Gastrocnemius medialis (tissue), 4 donors: Measurements from ENCODE around the gene FSIP1. TPM values are rescaled to one million over a fixed set of nuclear protein-coding genes. Genes with fewer than 3 reads are reported as not detected.

Source experiments
- ATAC-seq, 2 donors: fragments of 150-250 bp; one replicate each; pipeline ENCODE4 v1.9.1; 2016
- DNase-seq, 2 donors: peaks; one replicate each; pipeline ENCODE4 v3.0.0-alpha.2; 2019
- H3K27ac ChIP-seq, 4 donors: fragments of 200-600 bp; sonication (generic); 1 replicate in 1 of 4; 2 replicates in 3 of 4; pipeline ENCODE4 v1.5.1; 2016 to 2018; ENCODE audit warnings: mild to moderate bottlenecking in 2 of 4, moderate library complexity in 1 of 4
- H3K27me3 ChIP-seq, 3 donors: fragments of 200-600 bp; sonication (generic) in 2 of 3; 1 replicate in 1 of 3; 2 replicates in 2 of 3; pipeline versions ENCODE4 v1.5.1 to v1.6.0; 2016 to 2019; ENCODE audit warnings: mild to moderate bottlenecking in 1 of 3, moderate library complexity in 1 of 3
- H3K36me3 ChIP-seq, 2 donors: fragments of 200-600 bp; sonication (generic) in 1 of 2; one replicate each; pipeline ENCODE4 v1.5.1; 2017 to 2018
- H3K4me1 ChIP-seq, 2 donors: fragments of 200-600 bp; sonication (generic) in 1 of 2; one replicate each; pipeline ENCODE4 v1.5.1; 2016 to 2017; ENCODE audit warnings: mild to moderate bottlenecking in 2 of 2
- H3K4me3 ChIP-seq, 4 donors: fragments of 200-600 bp; sonication (generic) in 3 of 4; 1 replicate in 1 of 4; 2 replicates in 3 of 4; pipeline ENCODE4 v1.5.1; 2016 to 2019; ENCODE audit warnings: mild to moderate bottlenecking in 2 of 4
- H3K9me3 ChIP-seq, 3 donors: fragments of 200-600 bp; sonication (generic) in 2 of 3; 1 replicate in 1 of 3; 2 replicates in 2 of 3; pipeline ENCODE4 v1.5.1; 2016 to 2019
- POLR2A ChIP-seq, 2 donors: fragments of 450-650 bp; IDR thresholded peaks; one replicate each; pipeline ENCODE4 v1.6.1; 2017; ENCODE audit warnings: antibody characterized with exemption in 2 of 2, mild to moderate bottlenecking in 2 of 2, moderate library complexity in 2 of 2
- in situ Hi-C, 4 donors: fragments of 200-750 bp; cut with MboI; loops; one replicate each; pipeline versions ENCODE4 v1.15.0 to v1.8.0; 2017; ENCODE audit warnings: low sequenced_read_pairs in 4 of 4
- intact Hi-C: fragments of 100-400 bp; cut with DNase I; formaldehyde crosslinking; loops from one replicate; pipeline ENCODE4 v1.15.1; 2023; ENCODE audit warnings: low total_unique reads
- total RNA-seq, 4 donors: library from RNA; depleted of rRNA; stranded (reverse); fragments of >200 nt; gene quantifications; one replicate each; pipeline versions ENCODE4 v1.1.0 to v1.2.3, GENCODE V29; 2016
- TF ChIP-seq, protein P1 (sequence below), 5 experiments: fragments of 450-650 bp in 3 of 5; fragments of 200-600 bp in 2 of 5; sonication (generic) in 2 of 5; IDR thresholded peaks in 4 of 5; conservative IDR thresholded peaks in 1 of 5; 1 replicate in 4 of 5; 2 replicates in 1 of 5; pipeline ENCODE4 v1.5.1; 2016 to 2019; ENCODE audit warnings: antibody characterized with exemption in 5 of 5, mild to moderate bottlenecking in 3 of 5, moderate library complexity in 3 of 5

FSIP1 gene
- total RNA-seq, 4 donors from 2014 or later, result 0.11 to 23.9 (median 1.0) TPM; not detected in 1

DNA sequence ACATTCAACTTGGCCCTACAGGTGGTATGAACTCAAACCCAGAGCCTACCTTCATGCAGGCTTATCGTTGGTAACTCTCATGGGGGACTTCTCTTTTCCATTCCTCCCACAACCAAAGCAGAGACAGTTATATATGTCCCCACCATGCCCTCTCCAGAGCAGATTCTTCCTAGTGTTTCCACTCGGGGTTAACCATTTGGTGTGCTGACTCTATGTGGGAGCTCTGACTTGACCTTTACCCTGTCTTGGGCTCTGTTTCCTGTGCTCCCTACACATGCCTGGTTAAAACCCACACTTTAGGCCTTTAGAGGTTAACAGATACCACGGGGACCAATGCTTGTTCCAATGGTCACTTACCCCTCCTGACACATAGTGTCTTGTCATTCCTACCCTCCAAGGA, 80.7 kb downstream of the FSIP1 start:
- DNase-seq, result no peak
- in situ Hi-C loops, result no loop called here

DNA sequence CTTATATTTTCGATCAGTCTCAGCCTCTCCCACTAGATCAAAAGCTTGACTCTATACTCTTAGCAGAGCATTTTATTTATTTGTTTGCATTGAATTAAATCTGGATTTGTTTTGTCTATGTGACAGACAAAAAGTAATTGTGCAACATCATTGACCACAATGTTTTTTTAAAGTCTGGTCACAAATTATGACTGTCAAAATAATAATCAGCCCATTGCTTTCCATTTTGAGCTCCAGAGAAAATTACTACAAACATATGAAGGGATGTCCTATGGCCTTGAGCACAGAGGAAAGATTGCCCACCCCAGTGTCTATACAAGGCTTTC, 82.3 kb downstream of the FSIP1 start:
- DNase-seq (no peak), ATAC-seq (no peak)
- Histone ChIP-seq H3K27ac (no peak overlapping the region), H3K4me3 (no peak overlapping the region), H3K4me1 (no peaks in the 10 kb centered on the region), H3K9me3 (no peaks in the 10 kb centered on the region), H3K36me3 (no peaks in the 10 kb centered on the region), H3K27me3 (no peaks in the 10 kb centered on the region)
- no peak for TF ChIP-seq POLR2A (IDR thresholded peaks at IDR 0.05)
- in situ Hi-C loops, result no loop called here
- intact Hi-C loops, result no loop called here

More for the DNA sequence above, 80.7 kb downstream of the FSIP1 start:
- intact Hi-C loops, result no loop called here
- no peak for TF ChIP-seq POLR2A (IDR thresholded peaks at IDR 0.05)
- TF ChIP-seq, protein P1, sequence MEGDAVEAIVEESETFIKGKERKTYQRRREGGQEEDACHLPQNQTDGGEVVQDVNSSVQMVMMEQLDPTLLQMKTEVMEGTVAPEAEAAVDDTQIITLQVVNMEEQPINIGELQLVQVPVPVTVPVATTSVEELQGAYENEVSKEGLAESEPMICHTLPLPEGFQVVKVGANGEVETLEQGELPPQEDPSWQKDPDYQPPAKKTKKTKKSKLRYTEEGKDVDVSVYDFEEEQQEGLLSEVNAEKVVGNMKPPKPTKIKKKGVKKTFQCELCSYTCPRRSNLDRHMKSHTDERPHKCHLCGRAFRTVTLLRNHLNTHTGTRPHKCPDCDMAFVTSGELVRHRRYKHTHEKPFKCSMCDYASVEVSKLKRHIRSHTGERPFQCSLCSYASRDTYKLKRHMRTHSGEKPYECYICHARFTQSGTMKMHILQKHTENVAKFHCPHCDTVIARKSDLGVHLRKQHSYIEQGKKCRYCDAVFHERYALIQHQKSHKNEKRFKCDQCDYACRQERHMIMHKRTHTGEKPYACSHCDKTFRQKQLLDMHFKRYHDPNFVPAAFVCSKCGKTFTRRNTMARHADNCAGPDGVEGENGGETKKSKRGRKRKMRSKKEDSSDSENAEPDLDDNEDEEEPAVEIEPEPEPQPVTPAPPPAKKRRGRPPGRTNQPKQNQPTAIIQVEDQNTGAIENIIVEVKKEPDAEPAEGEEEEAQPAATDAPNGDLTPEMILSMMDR (IDR thresholded peaks at IDR 0.05 in 4 of 5, conservative IDR thresholded peaks at IDR 0.05 in 1 of 5), result no peak
- Histone ChIP-seq H3K9me3 (no peaks in the 10 kb centered on the region), H3K4me1 (no peaks in the 10 kb centered on the region), H3K27me3 (no peaks in the 10 kb centered on the region), H3K4me3 (no peak overlapping the region), H3K36me3 (no peaks in the 10 kb centered on the region), H3K27ac (no peak overlapping the region)
- ATAC-seq, result no peak

DNA sequence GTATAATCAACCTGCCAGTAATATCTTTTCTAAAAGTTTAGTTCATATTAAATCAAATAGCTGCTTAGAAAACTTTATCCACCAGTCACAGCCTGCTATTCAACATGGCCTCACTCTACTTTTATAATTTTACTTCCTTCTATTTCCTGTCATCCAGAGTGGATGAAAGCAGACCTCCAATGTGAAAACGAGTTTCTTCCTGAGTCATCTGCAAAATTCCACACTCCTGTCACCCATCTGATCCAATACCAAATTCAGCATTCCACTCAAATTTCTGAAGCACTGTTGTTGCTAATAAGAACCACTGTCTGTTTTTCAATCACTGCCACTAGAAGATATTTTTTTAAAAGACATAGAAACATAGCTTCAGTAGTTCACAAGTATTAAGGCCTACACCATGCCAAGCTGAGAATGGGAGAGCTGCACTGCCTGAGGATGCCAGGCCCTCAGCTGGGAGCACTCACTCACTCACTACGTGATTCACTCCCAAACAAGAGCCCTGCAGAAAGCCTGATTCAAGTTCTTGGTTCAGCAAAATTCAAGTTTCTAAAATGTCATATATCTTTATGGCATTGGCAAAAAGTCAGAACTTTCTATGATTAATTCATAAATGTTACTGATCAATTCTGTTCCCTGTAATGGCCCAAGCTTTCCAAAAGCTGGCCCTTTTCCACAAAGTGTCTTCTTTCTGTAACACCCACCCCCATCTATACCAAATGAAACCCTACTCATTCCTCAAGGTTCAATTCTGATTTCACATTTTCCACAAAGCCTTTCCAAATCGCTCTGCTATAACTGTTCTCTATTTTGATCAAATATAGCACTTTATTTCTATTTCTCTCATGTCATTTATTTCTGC, 82.9 kb downstream of the FSIP1 start:
- no peaks in the 10 kb centered on the region for H3K9me3 ChIP-seq
- intact Hi-C loops, result no loop called here
- no peaks in the 10 kb centered on the region for H3K4me1 ChIP-seq
- TF ChIP-seq POLR2A (IDR thresholded peaks at IDR 0.05), result no peak
- TF ChIP-seq, protein P1 (IDR thresholded peaks at IDR 0.05 in 4 of 5, conservative IDR thresholded peaks at IDR 0.05 in 1 of 5), result no peak
- in situ Hi-C loops, result no loop called here
- no peaks in the 10 kb centered on the region for H3K36me3 ChIP-seq
- ATAC-seq (no peak), DNase-seq (no peak)
- H3K27ac ChIP-seq, result no peak overlapping the region
- no peaks in the 10 kb centered on the region for H3K27me3 ChIP-seq
- H3K4me3 ChIP-seq, result no peak overlapping the region

DNA sequence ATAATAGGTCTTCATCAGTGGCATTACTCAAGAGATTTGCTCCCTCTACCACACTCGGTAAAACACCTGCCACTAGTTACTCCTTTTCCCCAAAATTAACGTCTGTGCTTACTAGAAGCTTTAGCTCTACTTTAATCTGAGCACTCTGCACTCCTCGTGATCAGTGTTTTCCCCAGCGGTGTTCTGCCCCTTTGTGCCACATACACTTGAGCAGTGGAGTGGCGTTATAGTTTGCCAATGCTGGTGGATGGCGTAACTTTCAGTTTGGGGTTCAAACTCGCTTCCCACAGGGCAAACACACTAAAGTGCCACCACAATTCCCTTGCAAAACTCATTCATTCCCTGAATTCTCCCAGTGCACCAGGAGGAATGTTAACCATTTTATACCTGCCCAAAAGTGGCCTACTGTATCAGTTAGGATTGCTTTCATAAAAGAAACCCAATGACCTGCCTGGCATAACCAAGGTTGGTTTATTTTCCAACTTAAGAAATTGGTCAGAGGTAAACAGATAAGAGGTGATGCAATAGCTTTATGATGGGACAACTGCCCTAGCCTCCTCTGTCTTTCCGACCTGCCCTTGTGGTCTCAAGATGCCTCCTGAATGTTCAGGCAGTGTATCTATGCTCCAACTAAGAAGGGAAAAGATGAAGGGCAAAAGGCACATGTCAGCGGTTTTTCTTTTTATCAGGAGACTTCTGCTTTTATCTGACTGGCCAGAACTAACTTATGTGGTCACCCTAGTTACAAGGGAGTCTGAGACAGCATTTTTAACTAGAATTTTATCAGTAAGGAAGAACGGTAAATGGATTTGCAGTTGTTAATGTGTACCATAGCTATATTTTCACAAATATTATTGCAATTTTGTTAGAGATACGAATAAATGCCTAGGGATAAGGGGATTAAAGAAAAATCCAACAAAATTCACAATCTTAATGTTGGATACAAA, 83.9 kb downstream of the FSIP1 start:
- no peaks in the 10 kb centered on the region for H3K27me3 ChIP-seq
- H3K36me3 ChIP-seq, result no peaks in the 10 kb centered on the region
- ATAC-seq, result no peak
- no peaks in the 10 kb centered on the region for H3K9me3 ChIP-seq
- no peak overlapping the region for H3K4me3 ChIP-seq
- DNase-seq, result no peak
- H3K27ac ChIP-seq, result no peak overlapping the region
- TF ChIP-seq POLR2A (IDR thresholded peaks at IDR 0.05), result no peak
- TF ChIP-seq, protein P1 (IDR thresholded peaks at IDR 0.05 in 4 of 5, conservative IDR thresholded peaks at IDR 0.05 in 1 of 5), result no peak
- no peaks in the 10 kb centered on the region for H3K4me1 ChIP-seq
- in situ Hi-C loops, result no loop called here
- intact Hi-C loops, result no loop called here

DNA sequence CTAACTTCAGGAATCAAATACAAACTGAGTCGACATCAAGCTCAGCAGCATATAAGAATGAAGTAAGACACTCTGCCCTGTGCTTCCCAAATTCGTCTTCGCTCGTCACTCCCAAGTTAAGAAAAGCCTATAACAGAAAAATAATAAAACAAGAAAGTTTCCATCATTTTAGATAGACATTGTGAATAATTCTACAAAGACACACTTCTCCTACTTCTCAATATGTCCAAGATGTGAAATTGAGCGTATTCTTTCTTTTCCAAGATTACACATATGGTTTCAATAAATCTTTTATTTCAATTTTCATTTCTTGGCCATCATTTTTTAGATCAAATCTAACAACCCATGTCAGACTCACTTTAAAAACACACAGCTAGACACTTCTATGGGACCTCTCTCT, 85.1 kb downstream of the FSIP1 start:
- ATAC-seq, result no peak
- no peak for TF ChIP-seq POLR2A (IDR thresholded peaks at IDR 0.05)
- TF ChIP-seq, protein P1 (IDR thresholded peaks at IDR 0.05 in 4 of 5, conservative IDR thresholded peaks at IDR 0.05 in 1 of 5), result no peak
- no peaks in the 10 kb centered on the region for H3K4me1 ChIP-seq
- H3K27me3 ChIP-seq, result no peaks in the 10 kb centered on the region
- in situ Hi-C loops (no loop called here), intact Hi-C loops (no loop called here)
- H3K36me3 ChIP-seq, result no peaks in the 10 kb centered on the region
- DNase-seq, result no peak
- H3K4me3 ChIP-seq, result no peak overlapping the region
- H3K27ac ChIP-seq, result no peak overlapping the region
- no peaks in the 10 kb centered on the region for H3K9me3 ChIP-seq
